H9 (cell line): ENCODE measurements around the gene ZNF619. TPM values are rescaled to one million over a fixed set of nuclear protein-coding genes. Genes with fewer than 3 reads are reported as not detected.

Experiments
- DNase-seq: peaks from one replicate; pipeline ENCODE4 v3.0.0-alpha.2; 2017
- H2AFZ ChIP-seq: one replicate; pipeline ENCODE4 v1.6.1; 2013; ENCODE audit warnings: mild to moderate bottlenecking, low read length, control low read depth, moderate library complexity
- H2AK5ac ChIP-seq: 2 replicates; pipeline ENCODE4 v1.6.1; 2013; ENCODE audit warnings: low read length, control low read depth, mixed read lengths; ENCODE audit not compliant: insufficient read length
- H2BK120ac ChIP-seq: one replicate; pipeline ENCODE4 v1.6.1; 2013; ENCODE audit warnings: low read depth, mild to moderate bottlenecking, low read length, control low read depth, inconsistent platforms; ENCODE audit not compliant: poor library complexity, severe bottlenecking
- H2BK12ac ChIP-seq: 2 replicates; pipeline ENCODE4 v1.6.1; 2013; ENCODE audit warnings: low read length, control low read depth, mixed read lengths, low read depth; ENCODE audit not compliant: insufficient read length
- H2BK15ac ChIP-seq: 2 replicates; pipeline ENCODE4 v1.6.1; 2013; ENCODE audit warnings: low read depth, low read length, control low read depth
- H2BK20ac ChIP-seq: one replicate; pipeline ENCODE4 v1.6.1; 2013; ENCODE audit warnings: low read depth, mild to moderate bottlenecking, low read length, control low read depth, inconsistent platforms; ENCODE audit not compliant: poor library complexity, severe bottlenecking
- H2BK5ac ChIP-seq: 2 replicates; pipeline ENCODE4 v1.6.1; 2013; ENCODE audit warnings: low read length, control low read depth, mixed read lengths; ENCODE audit not compliant: insufficient read length
- H3K14ac ChIP-seq: 2 replicates; pipeline ENCODE4 v1.6.1; 2013; ENCODE audit warnings: low read length, control low read depth; ENCODE audit not compliant: insufficient read depth
- H3K18ac ChIP-seq: 2 replicates; pipeline ENCODE4 v1.6.1; 2013; ENCODE audit warnings: low read depth, mild to moderate bottlenecking, mixed read lengths, low read length, control low read depth; ENCODE audit not compliant: insufficient read length
- H3K23ac ChIP-seq: 2 replicates; pipeline ENCODE4 v1.6.1; 2013; ENCODE audit warnings: low read length, control low read depth, mixed read lengths, low read depth; ENCODE audit not compliant: insufficient read length
- H3K23me2 ChIP-seq: 2 replicates; pipeline ENCODE4 v1.6.1; 2013; ENCODE audit warnings: low read depth, mild to moderate bottlenecking, mixed read lengths, low read length, control low read depth; ENCODE audit not compliant: insufficient read length, poor library complexity, severe bottlenecking
- H3K27ac ChIP-seq: 2 replicates; pipeline ENCODE4 v1.5.1; 2013; ENCODE audit warnings: low read length, control low read depth, mixed read lengths, low read depth; ENCODE audit not compliant: insufficient read length
- H3K27me3 ChIP-seq: 2 replicates; pipeline ENCODE4 v1.6.1; 2013; ENCODE audit warnings: low read length, control low read depth, inconsistent platforms; ENCODE audit not compliant: insufficient read depth
- H3K4ac ChIP-seq: 2 replicates; pipeline ENCODE4 v1.6.1; 2013; ENCODE audit warnings: low read depth, mild to moderate bottlenecking, control low read depth, inconsistent platforms, low read length, moderate library complexity
- H3K4me1 ChIP-seq: 2 replicates; pipeline ENCODE4 v1.6.1; 2013; ENCODE audit warnings: low read length, control low read depth, inconsistent platforms; ENCODE audit not compliant: insufficient read depth
- H3K4me2 ChIP-seq: 2 replicates; pipeline ENCODE4 v1.6.1; 2013; ENCODE audit warnings: low read length, control low read depth, mixed read lengths; ENCODE audit not compliant: insufficient read length, insufficient read depth
- H3K56ac ChIP-seq: 2 replicates; pipeline ENCODE4 v1.6.1; 2013; ENCODE audit warnings: low read depth, mild to moderate bottlenecking, mixed read lengths, low read length, control low read depth; ENCODE audit not compliant: insufficient read length
- H3K79me1 ChIP-seq: 2 replicates; pipeline ENCODE4 v1.6.1; 2013; ENCODE audit warnings: low read depth, mild to moderate bottlenecking, moderate library complexity, low read length, control low read depth, inconsistent platforms; ENCODE audit not compliant: insufficient read depth, poor library complexity, severe bottlenecking
- H3K79me2 ChIP-seq: 2 replicates; pipeline ENCODE4 v1.6.1; 2013; ENCODE audit warnings: low read length, control low read depth, inconsistent platforms; ENCODE audit not compliant: insufficient read depth
- H3K9ac ChIP-seq: 2 replicates; pipeline ENCODE4 v1.6.1; 2013; ENCODE audit warnings: low read length, control low read depth, mixed read lengths; ENCODE audit not compliant: insufficient read length; ENCODE audit errors: extremely low read depth
- H3K9me3 ChIP-seq: one replicate; pipeline ENCODE4 v1.6.1; 2013; ENCODE audit warnings: low read depth, low read length, inconsistent platforms; ENCODE audit not compliant: control insufficient read depth
- H3T11ph ChIP-seq: one replicate; pipeline ENCODE4 v1.6.1; 2013; ENCODE audit warnings: mild to moderate bottlenecking, low read length, control low read depth, inconsistent platforms
- H4K20me1 ChIP-seq: one replicate; pipeline ENCODE4 v1.6.1; 2013; ENCODE audit not compliant: control insufficient read depth, insufficient read length, insufficient read depth
- H4K5ac ChIP-seq: 2 replicates; pipeline ENCODE4 v1.6.1; 2013; ENCODE audit warnings: low read depth, mild to moderate bottlenecking, mixed read lengths, low read length, control low read depth; ENCODE audit not compliant: insufficient read length
- H4K8ac ChIP-seq: replicated peaks from 2 replicates; pipeline ENCODE4 v1.6.1; 2013; ENCODE audit warnings: low read length, control low read depth, mixed read lengths, low read depth; ENCODE audit not compliant: insufficient read length
- H4K91ac ChIP-seq: 2 replicates; pipeline ENCODE4 v1.6.1; 2013; ENCODE audit warnings: low read depth, mild to moderate bottlenecking, moderate library complexity, mixed read lengths, low read length, control low read depth; ENCODE audit not compliant: insufficient read length
- H3K27ac Mint-ChIP-seq, 3 experiments: 2 replicates in 2 of 3; 3 replicates in 1 of 3; pipeline ENCODE4 v1.8.0; 2020 to 2021; ENCODE audit warnings: mixed read lengths in 3 of 3, mild to moderate bottlenecking in 1 of 3, moderate library complexity in 1 of 3
- H3K27me3 Mint-ChIP-seq: 2 replicates; pipeline ENCODE4 v1.8.0; 2021; ENCODE audit warnings: low read depth, mild to moderate bottlenecking, moderate library complexity, mixed read lengths
- H3K36me3 Mint-ChIP-seq, 3 experiments: 2 replicates in 2 of 3; 3 replicates in 1 of 3; pipeline ENCODE4 v1.8.0; 2020 to 2021; ENCODE audit warnings: low read depth in 3 of 3, mixed read lengths in 3 of 3; ENCODE audit not compliant: insufficient read depth in 1 of 3
- H3K4me1 Mint-ChIP-seq, 2 experiments: 2 replicates each; pipeline ENCODE4 v1.8.0; 2020; ENCODE audit warnings: mixed read lengths in 2 of 2
- H3K4me3 Mint-ChIP-seq, 2 experiments: 2 replicates in 1 of 2; 3 replicates in 1 of 2; pipeline ENCODE4 v1.8.0; 2020 to 2021; ENCODE audit warnings: mild to moderate bottlenecking in 2 of 2, mixed read lengths in 2 of 2, moderate library complexity in 1 of 2
- H3K9me3 Mint-ChIP-seq, 2 experiments: 2 replicates in 1 of 2; 3 replicates in 1 of 2; pipeline ENCODE4 v1.8.0; 2020; ENCODE audit warnings: mild to moderate bottlenecking in 2 of 2, mixed read lengths in 2 of 2, moderate library complexity in 1 of 2
- CTCF ChIP-seq: fragments of 200-600 bp; sonication (generic); conservative IDR thresholded peaks from 3 replicates; pipeline ENCODE4 v1.8.0; 2021; ENCODE audit warnings: antibody characterized with exemption, mild to moderate bottlenecking
- WGBS: extraction: QIAGEN DNeasy Blood & Tissue Kit; methylation state at CpG from one replicate; pipeline ENCODE4 v1.1.7; 2013; ENCODE audit warnings: missing lambda C conversion rate, low lambda C conversion rate, mixed read lengths; ENCODE audit not compliant: insufficient read length; ENCODE audit errors: extremely low coverage; 5-methylcytosine and 5-hydroxymethylcytosine counted together
- total RNA-seq: library from RNA; stranded (reverse); gene quantifications from 2 replicates; pipeline ENCODE4 v1.2.1, GENCODE V29; 2021

The ZNF619 gene
- total RNA-seq, 1 experiment from 2014 or later, result 4.8 TPM

- Histone ChIP-seq H3K79me1 (peaks cover 2% of the 10 kb centered on the region), H2BK120ac (no peak overlapping the region), H4K5ac (no peak overlapping the region), H3K9ac (no peak overlapping the region), H3K27ac (no peak overlapping the region), H3K23me2 (peaks cover 11% of the 10 kb centered on the region), H3K9me3 (no peaks in the 10 kb centered on the region), H2BK12ac (no peak overlapping the region), H2BK20ac (no peak overlapping the region), H2AFZ (no peak overlapping the region), H3K27me3 (no peaks in the 10 kb centered on the region), H2BK15ac (no peak overlapping the region), H3K4me2 (no peak overlapping the region), H3K18ac (no peak overlapping the region), H4K8ac (no peak overlapping the region), H3K4ac (no peak overlapping the region), H3T11ph (no peak overlapping the region), H3K79me2 (no peaks in the 10 kb centered on the region), H3K56ac (no peak overlapping the region), H4K20me1 (no peaks in the 10 kb centered on the region), H3K14ac (no peak overlapping the region), H3K4me1 (no peaks in the 10 kb centered on the region), H4K91ac (no peak overlapping the region), H3K23ac (no peak overlapping the region), H2AK5ac (no peak overlapping the region), H2BK5ac (no peak overlapping the region)
- Mint-ChIP-seq H3K4me3 (no peak overlapping the region), H3K27me3 (no peaks in the 10 kb centered on the region), H3K4me1 (peaks cover 12 to 16% of the 10 kb centered on the region in 2 experiments), H3K36me3 (peaks cover 14 to 29% (median 27%) of the 10 kb centered on the region in 3 experiments), H3K27ac (no peak overlapping the region), H3K9me3 (peaks cover 2 to 3% of the 10 kb centered on the region in 2 experiments; a peak in 3 of 5 replicates)
- no peak for DNase-seq
- whole genome bisulfite sequencing, result no CpG with 5 or more reads among the region's 3 CpGs
- TF ChIP-seq CTCF, result no peak
Observed at GRCh38 chr3:40521254-40521653, 44.3 kb downstream of the ZNF619 start.
